Measurements from ENCODE around the gene SELENOM. TPM values are rescaled to one million over a fixed set of nuclear protein-coding genes. Genes with fewer than 3 reads are reported as not detected.

Gene SELENOM
- total and polyA plus RNA-seq, 2 donors (not counting 1 experiment from before 2014, with no cell fraction given) = 23.6 to 43.3 TPM

GRCh38 chr22:31103899-31104694 is 3.3 kb downstream of the SELENOM start:
- Histone ChIP-seq H3K36me3 (replicated peaks in 1 of 2; ENCODE audit: control extremely low read depth in 1 of 2, control insufficient read depth in 1 of 2, extremely low read depth in 1 of 2, insufficient read depth in 2 of 2, low read length in 1 of 2) (no peaks in the 10 kb centered on the region), H3K9ac (ENCODE audit: low read length) (no peak overlapping the region), H3K4me1 (ENCODE audit: control insufficient read depth in 2 of 2, insufficient read depth in 2 of 2, low read length in 2 of 2) (peaks cover 16 to 17% of the 10 kb centered on the region in 2 donors), H3K27me3 (replicated peaks in 1 of 4; ENCODE audit: control extremely low read depth in 1 of 4, control insufficient read depth in 3 of 4, insufficient read depth in 4 of 4, low read length in 3 of 4) (no peaks in the 10 kb centered on the region), H3K9me3 (ENCODE audit: control extremely low read depth in 1 of 3, control insufficient read depth in 2 of 3, insufficient read depth in 1 of 3, low read length in 2 of 3) (no peaks in the 10 kb centered on the region), H3K27ac (ENCODE audit: low read length in 2 of 2) (no peak overlapping the region), H3K4me3 (ENCODE audit: control extremely low read depth in 1 of 5, extremely low read depth in 1 of 5, insufficient read depth in 1 of 5, low read depth in 2 of 5, low read length in 4 of 5) (no peak overlapping the region), H2AFZ (ENCODE audit: insufficient read depth, low read depth, low read length, poor library complexity, severe bottlenecking) (no peak overlapping the region), H3K79me2 (ENCODE audit: control insufficient read depth, insufficient read depth, low read length) (no peaks in the 10 kb centered on the region), H4K20me1 (ENCODE audit: control insufficient read depth, insufficient read depth, low read length, poor library complexity, severe bottlenecking) (no peaks in the 10 kb centered on the region), H3K4me2 (replicated peaks; ENCODE audit: low read depth, low read length, poor library complexity, severe bottlenecking) (no peak overlapping the region)
- Mint-ChIP-seq H3K4me1 (peaks cover 22% of the 10 kb centered on the region), H3K27me3 (no peaks in the 10 kb centered on the region), H3K9me3 (ENCODE audit: insufficient read depth) (no peaks in the 10 kb centered on the region), H3K27ac (no peak overlapping the region), H3K4me3 (no peak overlapping the region)
- intact Hi-C loops (cut with micrococcal nuclease) = no loop called here
- ChIA-PET CTCF (interaction anchor here (1.6 kb wide), 1 partner anchor 19 kb away, joined by 4 read pairs; no protein-coding TSS in a partner anchor), POLR2A (interaction anchor here (0.6 kb wide), 1 partner anchor 18 kb away, joined by 3 read pairs; no protein-coding TSS in a partner anchor)
- ATAC-seq (ENCODE audit: low read depth) (no peak), DNase-seq (no peak)
- WGBS (ENCODE audit: insufficient coverage) = 96% methylated on average over 18 of the region's 33 CpGs
- no peak for TF ChIP-seq EZH2 (IDR thresholded peaks at IDR 0.05; ENCODE audit: borderline replicate concordance, insufficient read depth, low read depth, low read length, poor library complexity, severe bottlenecking)
- no peak for TF ChIP-seq CTCF (IDR thresholded peaks at IDR 0.05)

DNA sequence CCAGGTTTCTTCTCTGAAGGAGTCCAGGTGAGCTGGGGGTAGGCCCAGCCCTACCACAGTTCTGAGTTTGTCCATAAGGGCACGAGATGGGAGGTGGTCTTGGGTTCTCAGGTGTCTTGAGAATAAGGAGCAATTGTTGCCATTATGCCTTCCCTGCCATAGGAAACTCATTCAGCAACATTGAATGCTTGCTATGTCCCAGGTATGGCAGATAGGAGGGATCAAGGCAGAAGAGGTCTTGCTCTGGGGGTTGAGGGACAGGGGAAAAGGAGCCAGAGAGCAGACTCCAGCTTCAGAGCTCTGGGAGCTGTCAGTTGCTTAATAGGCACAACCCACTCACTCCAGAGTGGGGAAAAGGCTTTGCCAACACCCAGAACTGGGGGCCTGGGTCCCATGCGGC is 4.3 kb downstream of the SELENOM start:
- no peak overlapping the region for H3K27ac Mint-ChIP-seq
- Histone ChIP-seq H3K27me3 (replicated peaks in 1 of 4; ENCODE audit: control extremely low read depth in 1 of 4, control insufficient read depth in 3 of 4, insufficient read depth in 4 of 4, low read length in 3 of 4) (no peaks in the 10 kb centered on the region), H3K36me3 (replicated peaks in 1 of 2; ENCODE audit: control extremely low read depth in 1 of 2, control insufficient read depth in 1 of 2, extremely low read depth in 1 of 2, insufficient read depth in 2 of 2, low read length in 1 of 2) (no peaks in the 10 kb centered on the region), H2AFZ (ENCODE audit: insufficient read depth, low read depth, low read length, poor library complexity, severe bottlenecking) (no peak overlapping the region), H3K4me2 (replicated peaks; ENCODE audit: low read depth, low read length, poor library complexity, severe bottlenecking) (no peak overlapping the region), H4K20me1 (ENCODE audit: control insufficient read depth, insufficient read depth, low read length, poor library complexity, severe bottlenecking) (no peaks in the 10 kb centered on the region), H3K4me3 (ENCODE audit: control extremely low read depth in 1 of 5, extremely low read depth in 1 of 5, insufficient read depth in 1 of 5, low read depth in 2 of 5, low read length in 4 of 5) (no peak overlapping the region), H3K4me1 (ENCODE audit: control insufficient read depth in 2 of 2, insufficient read depth in 2 of 2, low read length in 2 of 2) (peaks cover 15 to 16% of the 10 kb centered on the region in 2 donors), H3K79me2 (ENCODE audit: control insufficient read depth, insufficient read depth, low read length) (no peaks in the 10 kb centered on the region), H3K27ac (ENCODE audit: low read length in 2 of 2) (no peak overlapping the region), H3K9ac (ENCODE audit: low read length) (no peak overlapping the region), H3K9me3 (ENCODE audit: control extremely low read depth in 1 of 3, control insufficient read depth in 2 of 3, insufficient read depth in 1 of 3, low read length in 2 of 3) (no peaks in the 10 kb centered on the region)
- CTCF ChIA-PET = no interaction called here
- H3K4me3 Mint-ChIP-seq = no peak overlapping the region
- peaks cover 22% of the 10 kb centered on the region for H3K4me1 Mint-ChIP-seq
- ATAC-seq (ENCODE audit: low read depth) (no peak), DNase-seq (no peak)
- 84% methylated on average over 2 of the region's 2 CpGs for WGBS (ENCODE audit: insufficient coverage)
- TF ChIP-seq CTCF (IDR thresholded peaks at IDR 0.05) (no peak), EZH2 (IDR thresholded peaks at IDR 0.05; ENCODE audit: borderline replicate concordance, insufficient read depth, low read depth, low read length, poor library complexity, severe bottlenecking) (no peak)
- no peaks in the 10 kb centered on the region for H3K9me3 Mint-ChIP-seq (ENCODE audit: insufficient read depth)
- intact Hi-C loops (cut with micrococcal nuclease) = no loop called here
- POLR2A ChIA-PET = no interaction called here
- no peaks in the 10 kb centered on the region for H3K27me3 Mint-ChIP-seq
